ENCODE results near the gene HIF1A. TPM values are rescaled to one million over a fixed set of nuclear protein-coding genes. Genes with fewer than 3 reads are reported as not detected.
A peak's percentile ranks its signal among the peaks of the same experiment; 100 is the strongest.

The HIF1A gene
- total and polyA plus RNA-seq, 2 of the 13 experiments (the other 11 are each of a cell fraction or from before 2014, with no cell fraction given) = 41.0 to 126 TPM

GRCh38 chr14:61761959-61762786 is 66.9 kb downstream of the HIF1A start, which contains the start of gene SNAPC1 (continued):
- peak; percentile 57 for TF ChIP-seq AGO2 (optimal IDR thresholded peaks at IDR 0.05; ENCODE audit: low read depth, low read length)
- no peak for TF ChIP-seq KDM6A (CRISPR knock-in tag; IDR thresholded peaks at IDR 0.05; ENCODE audit: low read depth)
- no peak for TF ChIP-seq NCOA5 (CRISPR knock-in tag; IDR thresholded peaks at IDR 0.05)
- no peak for TF ChIP-seq KLF15 (CRISPR knock-in tag; IDR thresholded peaks at IDR 0.05; ENCODE audit: borderline replicate concordance)
- peak; percentile 63 for TF ChIP-seq ZNF777 (CRISPR knock-in tag; IDR thresholded peaks at IDR 0.05)
- TF ChIP-seq, protein P1, sequence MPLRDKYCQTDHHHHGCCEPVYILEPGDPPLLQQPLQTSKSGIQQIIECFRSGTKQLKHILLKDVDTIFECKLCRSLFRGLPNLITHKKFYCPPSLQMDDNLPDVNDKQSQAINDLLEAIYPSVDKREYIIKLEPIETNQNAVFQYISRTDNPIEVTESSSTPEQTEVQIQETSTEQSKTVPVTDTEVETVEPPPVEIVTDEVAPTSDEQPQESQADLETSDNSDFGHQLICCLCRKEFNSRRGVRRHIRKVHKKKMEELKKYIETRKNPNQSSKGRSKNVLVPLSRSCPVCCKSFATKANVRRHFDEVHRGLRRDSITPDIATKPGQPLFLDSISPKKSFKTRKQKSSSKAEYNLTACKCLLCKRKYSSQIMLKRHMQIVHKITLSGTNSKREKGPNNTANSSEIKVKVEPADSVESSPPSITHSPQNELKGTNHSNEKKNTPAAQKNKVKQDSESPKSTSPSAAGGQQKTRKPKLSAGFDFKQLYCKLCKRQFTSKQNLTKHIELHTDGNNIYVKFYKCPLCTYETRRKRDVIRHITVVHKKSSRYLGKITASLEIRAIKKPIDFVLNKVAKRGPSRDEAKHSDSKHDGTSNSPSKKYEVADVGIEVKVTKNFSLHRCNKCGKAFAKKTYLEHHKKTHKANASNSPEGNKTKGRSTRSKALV (CRISPR knock-in tag; IDR thresholded peaks at IDR 0.05) = 0 out of 2 replicates have a peak, but pooled peaks have one; percentile 10
- TF ChIP-seq, protein P2, sequence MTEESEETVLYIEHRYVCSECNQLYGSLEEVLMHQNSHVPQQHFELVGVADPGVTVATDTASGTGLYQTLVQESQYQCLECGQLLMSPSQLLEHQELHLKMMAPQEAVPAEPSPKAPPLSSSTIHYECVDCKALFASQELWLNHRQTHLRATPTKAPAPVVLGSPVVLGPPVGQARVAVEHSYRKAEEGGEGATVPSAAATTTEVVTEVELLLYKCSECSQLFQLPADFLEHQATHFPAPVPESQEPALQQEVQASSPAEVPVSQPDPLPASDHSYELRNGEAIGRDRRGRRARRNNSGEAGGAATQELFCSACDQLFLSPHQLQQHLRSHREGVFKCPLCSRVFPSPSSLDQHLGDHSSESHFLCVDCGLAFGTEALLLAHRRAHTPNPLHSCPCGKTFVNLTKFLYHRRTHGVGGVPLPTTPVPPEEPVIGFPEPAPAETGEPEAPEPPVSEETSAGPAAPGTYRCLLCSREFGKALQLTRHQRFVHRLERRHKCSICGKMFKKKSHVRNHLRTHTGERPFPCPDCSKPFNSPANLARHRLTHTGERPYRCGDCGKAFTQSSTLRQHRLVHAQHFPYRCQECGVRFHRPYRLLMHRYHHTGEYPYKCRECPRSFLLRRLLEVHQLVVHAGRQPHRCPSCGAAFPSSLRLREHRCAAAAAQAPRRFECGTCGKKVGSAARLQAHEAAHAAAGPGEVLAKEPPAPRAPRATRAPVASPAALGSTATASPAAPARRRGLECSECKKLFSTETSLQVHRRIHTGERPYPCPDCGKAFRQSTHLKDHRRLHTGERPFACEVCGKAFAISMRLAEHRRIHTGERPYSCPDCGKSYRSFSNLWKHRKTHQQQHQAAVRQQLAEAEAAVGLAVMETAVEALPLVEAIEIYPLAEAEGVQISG (CRISPR knock-in tag; IDR thresholded peaks at IDR 0.05) = 0 out of 2 replicates have a peak, but pooled peaks have one; percentile 14
- TF ChIP-seq, protein P3, sequence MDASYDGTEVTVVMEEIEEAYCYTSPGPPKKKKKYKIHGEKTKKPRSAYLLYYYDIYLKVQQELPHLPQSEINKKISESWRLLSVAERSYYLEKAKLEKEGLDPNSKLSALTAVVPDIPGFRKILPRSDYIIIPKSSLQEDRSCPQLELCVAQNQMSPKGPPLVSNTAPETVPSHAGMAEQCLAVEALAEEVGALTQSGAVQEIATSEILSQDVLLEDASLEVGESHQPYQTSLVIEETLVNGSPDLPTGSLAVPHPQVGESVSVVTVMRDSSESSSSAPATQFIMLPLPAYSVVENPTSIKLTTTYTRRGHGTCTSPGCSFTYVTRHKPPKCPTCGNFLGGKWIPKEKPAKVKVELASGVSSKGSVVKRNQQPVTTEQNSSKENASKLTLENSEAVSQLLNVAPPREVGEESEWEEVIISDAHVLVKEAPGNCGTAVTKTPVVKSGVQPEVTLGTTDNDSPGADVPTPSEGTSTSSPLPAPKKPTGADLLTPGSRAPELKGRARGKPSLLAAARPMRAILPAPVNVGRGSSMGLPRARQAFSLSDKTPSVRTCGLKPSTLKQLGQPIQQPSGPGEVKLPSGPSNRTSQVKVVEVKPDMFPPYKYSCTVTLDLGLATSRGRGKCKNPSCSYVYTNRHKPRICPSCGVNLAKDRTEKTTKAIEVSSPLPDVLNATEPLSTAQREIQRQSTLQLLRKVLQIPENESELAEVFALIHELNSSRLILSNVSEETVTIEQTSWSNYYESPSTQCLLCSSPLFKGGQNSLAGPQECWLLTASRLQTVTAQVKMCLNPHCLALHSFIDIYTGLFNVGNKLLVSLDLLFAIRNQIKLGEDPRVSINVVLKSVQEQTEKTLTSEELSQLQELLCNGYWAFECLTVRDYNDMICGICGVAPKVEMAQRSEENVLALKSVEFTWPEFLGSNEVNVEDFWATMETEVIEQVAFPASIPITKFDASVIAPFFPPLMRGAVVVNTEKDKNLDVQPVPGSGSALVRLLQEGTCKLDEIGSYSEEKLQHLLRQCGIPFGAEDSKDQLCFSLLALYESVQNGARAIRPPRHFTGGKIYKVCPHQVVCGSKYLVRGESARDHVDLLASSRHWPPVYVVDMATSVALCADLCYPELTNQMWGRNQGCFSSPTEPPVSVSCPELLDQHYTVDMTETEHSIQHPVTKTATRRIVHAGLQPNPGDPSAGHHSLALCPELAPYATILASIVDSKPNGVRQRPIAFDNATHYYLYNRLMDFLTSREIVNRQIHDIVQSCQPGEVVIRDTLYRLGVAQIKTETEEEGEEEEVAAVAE (CRISPR knock-in tag; IDR thresholded peaks at IDR 0.05; ENCODE audit: borderline replicate concordance) = no peak
- TF ChIP-seq MTF2 (CRISPR knock-in tag; IDR thresholded peaks at IDR 0.05; ENCODE audit: borderline replicate concordance) = no peak
- TF ChIP-seq ZFP1 (CRISPR knock-in tag; IDR thresholded peaks at IDR 0.05) = no peak
- peak; percentile 41; the same call in 1 of the 2 replicates for TF ChIP-seq HDAC2 (CRISPR knock-in tag; IDR thresholded peaks at IDR 0.05)
- TF ChIP-seq, protein P4, sequence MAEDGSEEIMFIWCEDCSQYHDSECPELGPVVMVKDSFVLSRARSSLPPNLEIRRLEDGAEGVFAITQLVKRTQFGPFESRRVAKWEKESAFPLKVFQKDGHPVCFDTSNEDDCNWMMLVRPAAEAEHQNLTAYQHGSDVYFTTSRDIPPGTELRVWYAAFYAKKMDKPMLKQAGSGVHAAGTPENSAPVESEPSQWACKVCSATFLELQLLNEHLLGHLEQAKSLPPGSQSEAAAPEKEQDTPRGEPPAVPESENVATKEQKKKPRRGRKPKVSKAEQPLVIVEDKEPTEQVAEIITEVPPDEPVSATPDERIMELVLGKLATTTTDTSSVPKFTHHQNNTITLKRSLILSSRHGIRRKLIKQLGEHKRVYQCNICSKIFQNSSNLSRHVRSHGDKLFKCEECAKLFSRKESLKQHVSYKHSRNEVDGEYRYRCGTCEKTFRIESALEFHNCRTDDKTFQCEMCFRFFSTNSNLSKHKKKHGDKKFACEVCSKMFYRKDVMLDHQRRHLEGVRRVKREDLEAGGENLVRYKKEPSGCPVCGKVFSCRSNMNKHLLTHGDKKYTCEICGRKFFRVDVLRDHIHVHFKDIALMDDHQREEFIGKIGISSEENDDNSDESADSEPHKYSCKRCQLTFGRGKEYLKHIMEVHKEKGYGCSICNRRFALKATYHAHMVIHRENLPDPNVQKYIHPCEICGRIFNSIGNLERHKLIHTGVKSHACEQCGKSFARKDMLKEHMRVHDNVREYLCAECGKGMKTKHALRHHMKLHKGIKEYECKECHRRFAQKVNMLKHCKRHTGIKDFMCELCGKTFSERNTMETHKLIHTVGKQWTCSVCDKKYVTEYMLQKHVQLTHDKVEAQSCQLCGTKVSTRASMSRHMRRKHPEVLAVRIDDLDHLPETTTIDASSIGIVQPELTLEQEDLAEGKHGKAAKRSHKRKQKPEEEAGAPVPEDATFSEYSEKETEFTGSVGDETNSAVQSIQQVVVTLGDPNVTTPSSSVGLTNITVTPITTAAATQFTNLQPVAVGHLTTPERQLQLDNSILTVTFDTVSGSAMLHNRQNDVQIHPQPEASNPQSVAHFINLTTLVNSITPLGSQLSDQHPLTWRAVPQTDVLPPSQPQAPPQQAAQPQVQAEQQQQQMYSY (CRISPR knock-in tag; IDR thresholded peaks at IDR 0.05) = no peak
- no peak for TF ChIP-seq CEBPB (IDR thresholded peaks at IDR 0.05; ENCODE audit: borderline replicate concordance, low read depth, low read length)

Measured in HepG2 (cell line).